H9 (cell line): Measurements from ENCODE around the gene FBRSL1. TPM values are rescaled to one million over a fixed set of nuclear protein-coding genes. Genes with fewer than 3 reads are reported as not detected.

ENCODE experiments used
- DNase-seq: peaks from one replicate; pipeline ENCODE4 v3.0.0-alpha.2; 2017
- H2AFZ ChIP-seq: one replicate; pipeline ENCODE4 v1.6.1; 2013; ENCODE audit warnings: mild to moderate bottlenecking, low read length, control low read depth, moderate library complexity
- H2AK5ac ChIP-seq: 2 replicates; pipeline ENCODE4 v1.6.1; 2013; ENCODE audit warnings: low read length, control low read depth, mixed read lengths; ENCODE audit not compliant: insufficient read length
- H2BK120ac ChIP-seq: one replicate; pipeline ENCODE4 v1.6.1; 2013; ENCODE audit warnings: low read depth, mild to moderate bottlenecking, low read length, control low read depth, inconsistent platforms; ENCODE audit not compliant: poor library complexity, severe bottlenecking
- H2BK12ac ChIP-seq: 2 replicates; pipeline ENCODE4 v1.6.1; 2013; ENCODE audit warnings: low read length, control low read depth, mixed read lengths, low read depth; ENCODE audit not compliant: insufficient read length
- H2BK15ac ChIP-seq: 2 replicates; pipeline ENCODE4 v1.6.1; 2013; ENCODE audit warnings: low read depth, low read length, control low read depth
- H2BK20ac ChIP-seq: one replicate; pipeline ENCODE4 v1.6.1; 2013; ENCODE audit warnings: low read depth, mild to moderate bottlenecking, low read length, control low read depth, inconsistent platforms; ENCODE audit not compliant: poor library complexity, severe bottlenecking
- H2BK5ac ChIP-seq: 2 replicates; pipeline ENCODE4 v1.6.1; 2013; ENCODE audit warnings: low read length, control low read depth, mixed read lengths; ENCODE audit not compliant: insufficient read length
- H3K14ac ChIP-seq: 2 replicates; pipeline ENCODE4 v1.6.1; 2013; ENCODE audit warnings: low read length, control low read depth; ENCODE audit not compliant: insufficient read depth
- H3K18ac ChIP-seq: 2 replicates; pipeline ENCODE4 v1.6.1; 2013; ENCODE audit warnings: low read depth, mild to moderate bottlenecking, mixed read lengths, low read length, control low read depth; ENCODE audit not compliant: insufficient read length
- H3K23ac ChIP-seq: 2 replicates; pipeline ENCODE4 v1.6.1; 2013; ENCODE audit warnings: low read length, control low read depth, mixed read lengths, low read depth; ENCODE audit not compliant: insufficient read length
- H3K23me2 ChIP-seq: 2 replicates; pipeline ENCODE4 v1.6.1; 2013; ENCODE audit warnings: low read depth, mild to moderate bottlenecking, mixed read lengths, low read length, control low read depth; ENCODE audit not compliant: insufficient read length, poor library complexity, severe bottlenecking
- H3K27ac ChIP-seq: 2 replicates; pipeline ENCODE4 v1.5.1; 2013; ENCODE audit warnings: low read length, control low read depth, mixed read lengths, low read depth; ENCODE audit not compliant: insufficient read length
- H3K27me3 ChIP-seq: 2 replicates; pipeline ENCODE4 v1.6.1; 2013; ENCODE audit warnings: low read length, control low read depth, inconsistent platforms; ENCODE audit not compliant: insufficient read depth
- H3K4ac ChIP-seq: 2 replicates; pipeline ENCODE4 v1.6.1; 2013; ENCODE audit warnings: low read depth, mild to moderate bottlenecking, control low read depth, inconsistent platforms, low read length, moderate library complexity
- H3K4me1 ChIP-seq: 2 replicates; pipeline ENCODE4 v1.6.1; 2013; ENCODE audit warnings: low read length, control low read depth, inconsistent platforms; ENCODE audit not compliant: insufficient read depth
- H3K4me2 ChIP-seq: 2 replicates; pipeline ENCODE4 v1.6.1; 2013; ENCODE audit warnings: low read length, control low read depth, mixed read lengths; ENCODE audit not compliant: insufficient read length, insufficient read depth
- H3K56ac ChIP-seq: 2 replicates; pipeline ENCODE4 v1.6.1; 2013; ENCODE audit warnings: low read depth, mild to moderate bottlenecking, mixed read lengths, low read length, control low read depth; ENCODE audit not compliant: insufficient read length
- H3K79me1 ChIP-seq: 2 replicates; pipeline ENCODE4 v1.6.1; 2013; ENCODE audit warnings: low read depth, mild to moderate bottlenecking, moderate library complexity, low read length, control low read depth, inconsistent platforms; ENCODE audit not compliant: insufficient read depth, poor library complexity, severe bottlenecking
- H3K79me2 ChIP-seq: 2 replicates; pipeline ENCODE4 v1.6.1; 2013; ENCODE audit warnings: low read length, control low read depth, inconsistent platforms; ENCODE audit not compliant: insufficient read depth
- H3K9ac ChIP-seq: 2 replicates; pipeline ENCODE4 v1.6.1; 2013; ENCODE audit warnings: low read length, control low read depth, mixed read lengths; ENCODE audit not compliant: insufficient read length; ENCODE audit errors: extremely low read depth
- H3K9me3 ChIP-seq: one replicate; pipeline ENCODE4 v1.6.1; 2013; ENCODE audit warnings: low read depth, low read length, inconsistent platforms; ENCODE audit not compliant: control insufficient read depth
- H3T11ph ChIP-seq: one replicate; pipeline ENCODE4 v1.6.1; 2013; ENCODE audit warnings: mild to moderate bottlenecking, low read length, control low read depth, inconsistent platforms
- H4K20me1 ChIP-seq: one replicate; pipeline ENCODE4 v1.6.1; 2013; ENCODE audit not compliant: control insufficient read depth, insufficient read length, insufficient read depth
- H4K5ac ChIP-seq: 2 replicates; pipeline ENCODE4 v1.6.1; 2013; ENCODE audit warnings: low read depth, mild to moderate bottlenecking, mixed read lengths, low read length, control low read depth; ENCODE audit not compliant: insufficient read length
- H4K8ac ChIP-seq: replicated peaks from 2 replicates; pipeline ENCODE4 v1.6.1; 2013; ENCODE audit warnings: low read length, control low read depth, mixed read lengths, low read depth; ENCODE audit not compliant: insufficient read length
- H4K91ac ChIP-seq: 2 replicates; pipeline ENCODE4 v1.6.1; 2013; ENCODE audit warnings: low read depth, mild to moderate bottlenecking, moderate library complexity, mixed read lengths, low read length, control low read depth; ENCODE audit not compliant: insufficient read length
- H3K27ac Mint-ChIP-seq, 3 experiments: 2 replicates in 2 of 3; 3 replicates in 1 of 3; pipeline ENCODE4 v1.8.0; 2020 to 2021; ENCODE audit warnings: mixed read lengths in 3 of 3, mild to moderate bottlenecking in 1 of 3, moderate library complexity in 1 of 3
- H3K27me3 Mint-ChIP-seq: 2 replicates; pipeline ENCODE4 v1.8.0; 2021; ENCODE audit warnings: low read depth, mild to moderate bottlenecking, moderate library complexity, mixed read lengths
- H3K36me3 Mint-ChIP-seq, 3 experiments: 2 replicates in 2 of 3; 3 replicates in 1 of 3; pipeline ENCODE4 v1.8.0; 2020 to 2021; ENCODE audit warnings: low read depth in 3 of 3, mixed read lengths in 3 of 3; ENCODE audit not compliant: insufficient read depth in 1 of 3
- H3K4me1 Mint-ChIP-seq, 2 experiments: 2 replicates each; pipeline ENCODE4 v1.8.0; 2020; ENCODE audit warnings: mixed read lengths in 2 of 2
- H3K4me3 Mint-ChIP-seq, 2 experiments: 2 replicates in 1 of 2; 3 replicates in 1 of 2; pipeline ENCODE4 v1.8.0; 2020 to 2021; ENCODE audit warnings: mild to moderate bottlenecking in 2 of 2, mixed read lengths in 2 of 2, moderate library complexity in 1 of 2
- H3K9me3 Mint-ChIP-seq, 2 experiments: 2 replicates in 1 of 2; 3 replicates in 1 of 2; pipeline ENCODE4 v1.8.0; 2020; ENCODE audit warnings: mild to moderate bottlenecking in 2 of 2, mixed read lengths in 2 of 2, moderate library complexity in 1 of 2
- CTCF ChIP-seq: fragments of 200-600 bp; sonication (generic); conservative IDR thresholded peaks from 3 replicates; pipeline ENCODE4 v1.8.0; 2021; ENCODE audit warnings: antibody characterized with exemption, mild to moderate bottlenecking
- WGBS: extraction: QIAGEN DNeasy Blood & Tissue Kit; methylation state at CpG from one replicate; pipeline ENCODE4 v1.1.7; 2013; ENCODE audit warnings: missing lambda C conversion rate, low lambda C conversion rate, mixed read lengths; ENCODE audit not compliant: insufficient read length; ENCODE audit errors: extremely low coverage; 5-methylcytosine and 5-hydroxymethylcytosine counted together
- total RNA-seq: library from RNA; stranded (reverse); gene quantifications from 2 replicates; pipeline ENCODE4 v1.2.1, GENCODE V29; 2021

Gene FBRSL1
- total RNA-seq, 1 experiment from 2014 or later = 90.8 TPM

DNA sequence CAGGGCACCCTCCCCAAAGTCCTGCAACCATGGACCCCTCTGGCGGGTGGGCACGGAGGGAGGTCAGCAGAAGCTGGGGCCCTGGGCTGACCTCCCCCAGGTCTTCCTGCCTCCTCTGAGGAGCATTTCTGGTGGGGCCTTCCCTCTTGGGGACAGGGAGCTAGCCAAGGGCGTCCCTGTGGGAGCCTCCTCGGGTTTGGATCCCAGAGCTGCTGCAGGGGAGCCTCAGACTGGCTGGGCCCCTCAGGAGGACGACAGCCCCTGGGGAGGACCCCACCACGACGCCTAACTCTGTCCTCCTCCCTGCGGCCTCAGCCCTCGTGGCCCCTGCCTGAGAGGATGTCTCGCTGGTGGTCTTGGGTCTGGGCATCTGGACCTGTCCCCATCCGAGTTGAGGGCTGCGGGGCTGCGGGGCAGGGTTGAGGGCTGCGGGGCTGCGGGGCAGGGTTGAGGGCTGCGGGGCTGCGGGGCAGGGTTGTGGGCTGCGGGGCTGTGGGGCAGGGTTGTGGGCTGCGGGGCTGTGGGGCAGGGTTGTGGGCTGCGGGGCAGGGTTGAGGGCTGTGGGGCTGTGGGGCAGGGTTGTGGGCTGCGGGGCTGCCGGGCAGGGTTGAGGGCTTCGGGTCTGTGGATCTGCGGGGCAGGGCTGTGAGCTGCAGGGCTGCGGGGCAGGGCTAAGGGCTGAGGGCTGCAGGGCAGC is 37.4 kb downstream of the FBRSL1 start:
- Mint-ChIP-seq H3K27me3 (peaks cover 64% of the 10 kb centered on the region), H3K9me3 (peaks cover 20 to 23% of the 10 kb centered on the region in 2 experiments), H3K36me3 (peaks cover 6 to 18% (median 6%) of the 10 kb centered on the region in 3 experiments; a peak in 6 of 7 replicates), H3K27ac (no peak overlapping the region), H3K4me3 (no peak overlapping the region), H3K4me1 (peaks cover 4 to 8% of the 10 kb centered on the region in 2 experiments)
- H3T11ph ChIP-seq = no peak overlapping the region
- H3K4ac ChIP-seq = no peak overlapping the region
- H3K18ac ChIP-seq = no peak overlapping the region
- no peaks in the 10 kb centered on the region for H3K4me1 ChIP-seq
- no peak overlapping the region for H3K56ac ChIP-seq
- no peak overlapping the region for H2BK20ac ChIP-seq
- no peak overlapping the region for H2BK5ac ChIP-seq
- no CpG with 5 or more reads among the region's 25 CpGs for WGBS
- no peak for DNase-seq
- H2BK120ac ChIP-seq = no peak overlapping the region
- H4K5ac ChIP-seq = no peak overlapping the region
- H3K23me2 ChIP-seq = no peaks in the 10 kb centered on the region
- TF ChIP-seq CTCF = no peak
- H3K9me3 ChIP-seq = peaks cover 14% of the 10 kb centered on the region
- H3K23ac ChIP-seq = no peak overlapping the region
- H3K79me2 ChIP-seq = no peaks in the 10 kb centered on the region
- no peak overlapping the region for H3K4me2 ChIP-seq
- H3K27me3 ChIP-seq = no peaks in the 10 kb centered on the region; the same call in 1 of the 2 replicates
- no peak overlapping the region for H2BK15ac ChIP-seq
- H2AFZ ChIP-seq = no peak overlapping the region
- no peak overlapping the region for H3K27ac ChIP-seq
- no peaks in the 10 kb centered on the region for H4K20me1 ChIP-seq
- H3K79me1 ChIP-seq = no peaks in the 10 kb centered on the region
- H2BK12ac ChIP-seq = no peak overlapping the region
- H4K91ac ChIP-seq = no peak overlapping the region
- H2AK5ac ChIP-seq = no peak overlapping the region
- H4K8ac ChIP-seq = no peak overlapping the region
- no peak overlapping the region for H3K9ac ChIP-seq
- no peak overlapping the region for H3K14ac ChIP-seq
